ENCODE results near the gene KLHDC7B. TPM values are rescaled to one million over a fixed set of nuclear protein-coding genes. Genes with fewer than 3 reads are reported as not detected.

KLHDC7B gene
- total and polyA plus RNA-seq, 2 of the 13 experiments (the other 11 are each of a cell fraction or from before 2014, with no cell fraction given) = 0.11 TPM; not detected in 1

DNA sequence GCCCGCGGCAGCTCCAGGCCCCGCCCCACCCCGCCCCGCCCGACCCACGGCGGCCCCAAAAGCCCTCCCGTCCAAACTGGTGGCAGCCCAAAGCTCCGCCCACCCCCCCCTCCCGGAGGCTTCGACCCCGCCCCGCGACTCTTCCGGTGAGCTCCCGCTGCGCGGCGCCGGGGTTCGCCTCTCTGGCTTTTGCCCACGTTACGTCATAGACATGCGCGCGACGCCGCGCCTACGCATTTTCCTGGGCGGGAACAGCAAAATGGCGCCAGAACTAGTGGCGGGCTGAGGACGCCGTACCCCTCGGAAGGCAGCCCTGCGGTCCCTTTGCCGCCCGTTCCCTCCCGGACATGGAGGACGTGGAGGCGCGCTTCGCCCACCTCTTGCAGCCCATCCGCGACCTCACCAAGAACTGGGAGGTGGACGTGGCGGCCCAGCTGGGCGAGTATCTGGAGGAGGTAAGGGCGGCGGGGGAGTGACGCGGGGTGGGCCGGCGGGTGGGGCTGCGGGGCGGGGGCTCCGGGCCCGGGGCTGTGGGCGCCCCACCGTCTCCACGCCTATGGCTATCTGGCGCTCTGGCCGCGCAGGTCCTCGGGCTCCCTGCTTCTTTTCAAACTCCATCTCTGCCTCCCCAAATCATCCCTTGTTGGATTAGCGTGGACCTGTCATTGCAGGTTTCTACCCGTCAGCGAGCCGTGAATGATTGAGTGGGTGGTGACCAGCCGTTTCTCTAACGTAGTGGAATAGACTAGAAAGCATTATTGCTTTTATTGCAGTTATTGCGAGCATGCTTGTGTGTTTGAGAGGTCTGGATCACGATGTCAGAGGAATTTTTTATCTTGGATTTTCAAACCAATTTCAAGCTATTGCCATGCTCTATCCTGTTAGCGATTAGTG lies 37.5 kb upstream of the KLHDC7B start, which contains the start of gene NCAPH2 (continued):
- TF ChIP-seq, protein P1, sequence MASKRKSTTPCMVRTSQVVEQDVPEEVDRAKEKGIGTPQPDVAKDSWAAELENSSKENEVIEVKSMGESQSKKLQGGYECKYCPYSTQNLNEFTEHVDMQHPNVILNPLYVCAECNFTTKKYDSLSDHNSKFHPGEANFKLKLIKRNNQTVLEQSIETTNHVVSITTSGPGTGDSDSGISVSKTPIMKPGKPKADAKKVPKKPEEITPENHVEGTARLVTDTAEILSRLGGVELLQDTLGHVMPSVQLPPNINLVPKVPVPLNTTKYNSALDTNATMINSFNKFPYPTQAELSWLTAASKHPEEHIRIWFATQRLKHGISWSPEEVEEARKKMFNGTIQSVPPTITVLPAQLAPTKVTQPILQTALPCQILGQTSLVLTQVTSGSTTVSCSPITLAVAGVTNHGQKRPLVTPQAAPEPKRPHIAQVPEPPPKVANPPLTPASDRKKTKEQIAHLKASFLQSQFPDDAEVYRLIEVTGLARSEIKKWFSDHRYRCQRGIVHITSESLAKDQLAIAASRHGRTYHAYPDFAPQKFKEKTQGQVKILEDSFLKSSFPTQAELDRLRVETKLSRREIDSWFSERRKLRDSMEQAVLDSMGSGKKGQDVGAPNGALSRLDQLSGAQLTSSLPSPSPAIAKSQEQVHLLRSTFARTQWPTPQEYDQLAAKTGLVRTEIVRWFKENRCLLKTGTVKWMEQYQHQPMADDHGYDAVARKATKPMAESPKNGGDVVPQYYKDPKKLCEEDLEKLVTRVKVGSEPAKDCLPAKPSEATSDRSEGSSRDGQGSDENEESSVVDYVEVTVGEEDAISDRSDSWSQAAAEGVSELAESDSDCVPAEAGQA (IDR thresholded peaks at IDR 0.05; ENCODE audit: low read depth) = peak; percentile 96
- TF ChIP-seq, protein P1 (CRISPR knock-in tag; IDR thresholded peaks at IDR 0.05; ENCODE audit: borderline replicate concordance) = no peak
- TF ChIP-seq ZNF780A (CRISPR knock-in tag; IDR thresholded peaks at IDR 0.05) (no peak), ZNF260 (CRISPR knock-in tag; IDR thresholded peaks at IDR 0.05; ENCODE audit: borderline replicate concordance, low read depth) (no peak), ZNF331 (CRISPR knock-in tag; IDR thresholded peaks at IDR 0.05) (peak; percentile 61; the same call in 1 of the 2 replicates), RFX5 (IDR thresholded peaks at IDR 0.05; ENCODE audit: low read depth, low read length) (no peak), HHEX (CRISPR knock-in tag; IDR thresholded peaks at IDR 0.05) (no peak), TBX2 (CRISPR knock-in tag; IDR thresholded peaks at IDR 0.05; ENCODE audit: borderline replicate concordance) (no peak; the same call in 1 of the 2 replicates), CAMTA2 (CRISPR knock-in tag; IDR thresholded peaks at IDR 0.05; ENCODE audit: borderline replicate concordance) (no peak), REST (IDR thresholded peaks at IDR 0.05; ENCODE audit: borderline replicate concordance in 1 of 2, low read depth in 1 of 2, low read length in 2 of 2) (peak in 1 of 2 experiments; percentile 41; a peak in 1 of 4 replicates), ZNF264 (CRISPR knock-in tag; IDR thresholded peaks at IDR 0.05) (peak; percentile 30; the same call in 1 of the 2 replicates), ZNF569 (CRISPR knock-in tag; IDR thresholded peaks at IDR 0.05; ENCODE audit: borderline replicate concordance) (no peak), ATF7-NPFF (CRISPR knock-in tag; IDR thresholded peaks at IDR 0.05; ENCODE audit: low read depth) (0 out of 2 replicates have a peak, but pooled peaks have one; percentile 30), NCOA1 (CRISPR knock-in tag; IDR thresholded peaks at IDR 0.05) (no peak)
- TF ChIP-seq, protein P2, sequence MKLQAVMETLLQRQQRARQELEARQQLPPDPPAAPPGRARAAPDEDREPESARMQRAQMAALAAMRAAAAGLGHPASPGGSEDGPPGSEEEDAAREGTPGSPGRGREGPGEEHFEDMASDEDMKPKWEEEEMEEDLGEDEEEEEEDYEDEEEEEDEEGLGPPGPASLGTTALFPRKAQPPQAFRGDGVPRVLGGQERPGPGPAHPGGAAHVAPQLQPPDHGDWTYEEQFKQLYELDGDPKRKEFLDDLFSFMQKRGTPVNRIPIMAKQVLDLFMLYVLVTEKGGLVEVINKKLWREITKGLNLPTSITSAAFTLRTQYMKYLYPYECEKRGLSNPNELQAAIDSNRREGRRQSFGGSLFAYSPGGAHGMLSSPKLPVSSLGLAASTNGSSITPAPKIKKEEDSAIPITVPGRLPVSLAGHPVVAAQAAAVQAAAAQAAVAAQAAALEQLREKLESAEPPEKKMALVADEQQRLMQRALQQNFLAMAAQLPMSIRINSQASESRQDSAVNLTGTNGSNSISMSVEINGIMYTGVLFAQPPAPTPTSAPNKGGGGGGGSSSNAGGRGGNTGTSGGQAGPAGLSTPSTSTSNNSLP (IDR thresholded peaks at IDR 0.05; ENCODE audit: low read depth, low read length) = no peak
